Esophagus muscularis mucosa (tissue), 4 donors: Measurements from ENCODE around the gene GMEB2.

Experiments
- EP300 ChIP-seq: sonication (generic); formaldehyde crosslinking; IDR thresholded peaks from one replicate; pipeline ENCODE4 v1.6.1; 2017; ENCODE audit warnings: antibody characterized with exemption
- POLR2A ChIP-seq: fragments of 450-650 bp; IDR thresholded peaks from one replicate; pipeline ENCODE4 v1.6.1; 2017; ENCODE audit warnings: antibody characterized with exemption, moderate library complexity, mild to moderate bottlenecking, low read depth
- POLR2AphosphoS5 ChIP-seq, 2 donors: sonication (generic); formaldehyde crosslinking; IDR thresholded peaks; one replicate each; pipeline ENCODE4 v1.6.1; 2017; ENCODE audit warnings: antibody characterized with exemption in 2 of 2
- TF ChIP-seq, protein P1 (sequence below), 3 experiments: fragments of 200-600 bp in 2 of 3; fragments of 450-650 bp in 1 of 3; sonication (generic) in 2 of 3; IDR thresholded peaks; one replicate each; pipeline ENCODE4 v1.5.1; 2017 to 2019; ENCODE audit warnings: antibody characterized with exemption in 3 of 3, mild to moderate bottlenecking in 2 of 3, moderate library complexity in 1 of 3

DNA sequence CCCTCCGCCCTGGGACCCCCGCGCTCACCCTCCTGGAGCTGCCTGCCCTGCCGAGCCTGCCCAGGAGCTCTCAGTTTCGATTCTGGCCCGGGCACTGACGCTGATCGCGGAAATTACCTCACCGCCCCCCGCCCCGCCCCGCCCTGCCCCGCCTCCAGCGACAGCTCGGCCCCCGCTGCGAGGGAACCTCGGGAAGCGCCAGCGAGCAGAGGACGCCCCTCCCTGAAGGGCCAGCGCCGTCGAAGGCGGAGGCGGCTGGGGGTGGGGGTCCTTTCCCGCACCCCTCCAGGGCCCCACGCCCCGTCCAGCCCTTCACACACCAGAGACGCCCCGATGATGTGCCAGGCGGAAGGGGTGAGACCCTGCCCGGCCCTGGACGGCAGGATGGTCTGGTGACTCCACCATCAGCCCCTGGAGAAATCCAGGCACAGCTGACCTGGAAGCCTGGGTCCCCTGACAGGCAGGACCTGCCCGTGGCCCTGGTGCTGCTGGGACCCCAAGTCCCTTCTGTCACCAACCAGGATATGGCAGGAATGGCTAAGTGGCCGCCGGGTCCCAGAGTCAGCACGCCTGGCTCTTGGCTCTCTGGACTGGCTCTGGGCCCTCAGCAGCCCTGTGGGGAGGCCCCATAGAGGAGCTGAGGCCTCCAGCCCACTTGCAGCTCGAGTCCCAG is 52.6 kb downstream of the GMEB2 start, which contains the start of gene HELZ2:
- TF ChIP-seq POLR2AphosphoS5 (IDR thresholded peaks at IDR 0.05): peak; percentile 80 to 83
- no peak for TF ChIP-seq POLR2A
- TF ChIP-seq, protein P1, sequence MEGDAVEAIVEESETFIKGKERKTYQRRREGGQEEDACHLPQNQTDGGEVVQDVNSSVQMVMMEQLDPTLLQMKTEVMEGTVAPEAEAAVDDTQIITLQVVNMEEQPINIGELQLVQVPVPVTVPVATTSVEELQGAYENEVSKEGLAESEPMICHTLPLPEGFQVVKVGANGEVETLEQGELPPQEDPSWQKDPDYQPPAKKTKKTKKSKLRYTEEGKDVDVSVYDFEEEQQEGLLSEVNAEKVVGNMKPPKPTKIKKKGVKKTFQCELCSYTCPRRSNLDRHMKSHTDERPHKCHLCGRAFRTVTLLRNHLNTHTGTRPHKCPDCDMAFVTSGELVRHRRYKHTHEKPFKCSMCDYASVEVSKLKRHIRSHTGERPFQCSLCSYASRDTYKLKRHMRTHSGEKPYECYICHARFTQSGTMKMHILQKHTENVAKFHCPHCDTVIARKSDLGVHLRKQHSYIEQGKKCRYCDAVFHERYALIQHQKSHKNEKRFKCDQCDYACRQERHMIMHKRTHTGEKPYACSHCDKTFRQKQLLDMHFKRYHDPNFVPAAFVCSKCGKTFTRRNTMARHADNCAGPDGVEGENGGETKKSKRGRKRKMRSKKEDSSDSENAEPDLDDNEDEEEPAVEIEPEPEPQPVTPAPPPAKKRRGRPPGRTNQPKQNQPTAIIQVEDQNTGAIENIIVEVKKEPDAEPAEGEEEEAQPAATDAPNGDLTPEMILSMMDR (IDR thresholded peaks at IDR 0.05): no peak
- TF ChIP-seq EP300: no peak
